Tracheal epithelial cell (primary cell): ENCODE measurements around the gene TSPY9. TPM values are rescaled to one million over a fixed set of nuclear protein-coding genes. Genes with fewer than 3 reads are reported as not detected.

Experiments used
- total RNA-seq: library from RNA; depleted of rRNA; stranded (reverse); fragments of >200 nt; gene quantifications from 2 replicates; pipeline ENCODE4 v1.2.1, GENCODE V29; 2014

TSPY9 gene
- not detected in 2 replicates for total RNA-seq

GRCh38 chrY:9486967-9487366 is at the start of gene TSPY9:
TSPY9 (plus strand) TSS chrY:9487267; CDS start chrY:9487313, 46 bp downstream.

GRCh38 chrY:9466655-9467054 is 20.4 kb upstream of the TSPY9 start, which contains the start of gene TSPY1:
TSPY1 (plus strand) TSS chrY:9466955; CDS start chrY:9467001, 46 bp downstream.

GRCh38 chrY:9527580-9527979 is 40.5 kb downstream of the TSPY9 start, which contains the start of gene TSPY10:
TSPY10 (plus strand) TSS chrY:9527880; CDS start chrY:9527926, 46 bp downstream.

Other genes starting within 250 kb of the TSPY9 start
- gene TSPY4, start 149.8 kb upstream of the TSPY9 start, total RNA-seq, result not detected in 2 replicates
- not detected in 2 replicates for gene TSPY8, start 129.5 kb upstream of the TSPY9 start, total RNA-seq
- 0.24 TPM in 1 of 2 replicates, not detected in the other for gene TSPY3, start 88.8 kb upstream of the TSPY9 start, total RNA-seq
- gene TSPY1, start 20.3 kb upstream of the TSPY9 start, total RNA-seq, result not detected in 2 replicates
- gene TSPY10, start 40.6 kb downstream of the TSPY9 start, total RNA-seq, result not detected in 2 replicates